GM12865 (cell line): ENCODE measurements around the gene PLA2G2C.
A peak's percentile ranks its signal among the peaks of the same experiment; 100 is the strongest.

Experiments
- DNase-seq: peaks from one replicate; pipeline ENCODE4 v3.0.0; 2010; ENCODE audit warnings: low read depth
- H3K4me3 ChIP-seq: 2 replicates; pipeline ENCODE4 v1.5.1; 2011; ENCODE audit warnings: mild to moderate bottlenecking, low read depth, low read length, control low read depth
- CTCF ChIP-seq: IDR thresholded peaks from 2 replicates; pipeline ENCODE4 v1.5.1; 2011; ENCODE audit warnings: low read length, control low read depth, low read depth, inconsistent platforms; ENCODE audit not compliant: insufficient read depth; ENCODE audit errors: missing control alignments

The PLA2G2C gene

GRCh38 chr1:20125100-20125499 lies 61.2 kb downstream of the PLA2G2C start:
- DNase-seq, result no peak
- H3K4me3 ChIP-seq, result no peak overlapping the region
- TF ChIP-seq CTCF, result no peak

- no peak overlapping the region for H3K4me3 ChIP-seq
- DNase-seq, result peak; percentile 76
- no peak for TF ChIP-seq CTCF
Observed at GRCh38 chr1:20124456-20125057, 61.8 kb downstream of the PLA2G2C start.

- DNase-seq, result no peak
- no peak overlapping the region for H3K4me3 ChIP-seq
- TF ChIP-seq CTCF, result no peak
Observed at GRCh38 chr1:20123722-20124455, 62.4 kb downstream of the PLA2G2C start.

- H3K4me3 ChIP-seq, result no peak overlapping the region
- no peak for TF ChIP-seq CTCF
- no peak for DNase-seq
Observed at GRCh38 chr1:20120796-20121195, 65.5 kb downstream of the PLA2G2C start.

- DNase-seq, result peak; percentile 34
- no peak for TF ChIP-seq CTCF
- H3K4me3 ChIP-seq, result no peak within 1 kb of the TSS
Observed at GRCh38 chr1:20119347-20119746, 67.0 kb downstream of the PLA2G2C start, which contains the start of gene PLA2G2D. Gene PLA2G2D (minus strand): TSS chr1:20119536. CDS start chr1:20119498, 38 bp downstream.

- TF ChIP-seq CTCF, result no peak
- H3K4me3 ChIP-seq, result no peak overlapping the region
- DNase-seq, result no peak
Observed at GRCh38 chr1:20117236-20117635, 69.1 kb downstream of the PLA2G2C start.
